ENCODE results near the gene SPSB2. TPM values are rescaled to one million over a fixed set of nuclear protein-coding genes. Genes with fewer than 3 reads are reported as not detected.

SPSB2 gene
- total RNA-seq, 1 donor from 2014 or later: 2.2 TPM

DNA sequence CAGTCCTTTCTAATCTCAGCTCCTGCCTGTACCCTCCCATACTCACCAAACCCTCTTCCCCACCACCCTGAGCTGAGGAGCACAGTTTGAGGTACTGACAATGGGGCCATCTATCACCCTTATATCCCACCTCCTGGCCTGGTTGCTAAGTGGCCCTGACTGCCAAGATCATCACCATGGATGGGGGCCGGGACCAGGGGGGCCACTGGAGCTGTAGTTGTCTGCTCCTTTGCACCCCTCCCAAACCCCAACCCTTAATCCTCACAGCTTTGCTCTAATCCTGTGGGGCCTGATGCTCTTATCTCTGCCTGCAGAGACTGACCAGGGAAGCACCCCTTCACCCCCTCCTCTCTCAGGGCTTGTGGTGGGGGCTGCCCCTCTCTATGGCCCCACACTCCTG is 32.8 kb downstream of the SPSB2 start:
- intact Hi-C loops (cut with micrococcal nuclease): no loop called here
- DNase-seq (no peak), ATAC-seq (peak; percentile 8)

DNA sequence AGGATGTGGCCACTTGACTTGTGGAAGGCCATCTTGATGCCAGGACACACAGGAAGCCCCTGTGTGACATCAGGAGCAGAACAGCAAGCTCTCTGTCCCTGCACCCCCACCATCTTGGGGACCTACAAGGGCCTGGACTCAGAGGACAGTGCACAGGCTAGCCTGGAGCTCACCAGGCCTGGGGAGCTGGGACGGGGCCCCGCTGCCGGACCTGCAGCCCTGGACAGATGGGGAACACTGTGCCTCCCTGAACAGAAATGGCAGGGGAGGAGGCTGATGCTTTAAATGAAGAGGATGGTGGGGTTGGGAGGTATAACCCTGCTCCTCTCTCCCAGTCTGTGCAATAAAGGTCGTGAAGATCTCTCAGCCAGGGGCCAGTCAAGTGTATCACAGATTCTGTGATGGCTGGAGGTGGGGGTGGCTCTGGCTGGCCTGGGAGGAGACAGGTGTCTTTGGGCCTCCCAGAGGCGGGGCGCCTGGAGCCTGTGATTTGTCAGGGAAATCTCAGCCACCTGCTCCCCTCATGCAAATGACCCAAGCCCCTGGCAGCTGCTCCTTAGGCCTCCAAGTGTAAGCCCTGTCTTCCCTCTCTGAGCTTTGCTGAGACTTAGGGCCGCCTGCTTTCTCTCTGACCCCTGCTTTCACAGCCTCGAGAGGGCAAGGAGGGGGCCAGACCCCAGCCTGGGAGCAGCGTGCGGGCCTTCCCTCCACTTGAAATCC is 33.5 kb downstream of the SPSB2 start:
- intact Hi-C loops (cut with micrococcal nuclease): no loop called here
- no peak for ATAC-seq
- DNase-seq: peak; percentile 20

DNA sequence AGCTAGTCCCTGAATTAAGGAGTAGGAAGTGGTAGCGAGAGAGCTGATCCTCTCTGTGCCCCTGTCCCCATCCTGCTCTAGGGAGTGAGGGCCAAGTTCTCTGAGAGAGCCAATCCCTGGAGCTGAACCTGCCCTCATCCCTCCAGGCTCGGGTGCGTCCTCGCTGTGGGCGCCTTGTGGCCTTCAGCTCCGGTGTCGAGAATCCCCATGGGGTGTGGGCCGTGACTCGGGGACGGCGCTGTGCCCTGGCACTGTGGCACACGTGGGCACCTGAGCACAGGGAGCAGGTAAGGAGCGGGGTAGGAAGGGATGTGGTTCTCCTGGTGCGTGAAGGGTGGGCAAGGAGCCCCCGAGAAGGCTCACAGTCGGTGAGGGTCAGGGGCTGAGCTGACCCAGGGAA is 34.2 kb downstream of the SPSB2 start:
- no peak for ATAC-seq
- peak; percentile 24 for DNase-seq

GRCh38 chr12:6837370-6838060 is 35.6 kb downstream of the SPSB2 start:
- no peak for ATAC-seq
- DNase-seq: peak; percentile 23
- intact Hi-C loops (cut with micrococcal nuclease): no loop called here

More for the DNA sequence above, 34.2 kb downstream of the SPSB2 start:
- intact Hi-C loops (cut with micrococcal nuclease): no loop called here

- intact Hi-C loops (cut with micrococcal nuclease): no loop called here
- no peak for ATAC-seq
- peak; percentile 24 for DNase-seq
These were observed 36.3 kb downstream of the SPSB2 start for GRCh38 chr12:6836851-6837250.

DNA sequence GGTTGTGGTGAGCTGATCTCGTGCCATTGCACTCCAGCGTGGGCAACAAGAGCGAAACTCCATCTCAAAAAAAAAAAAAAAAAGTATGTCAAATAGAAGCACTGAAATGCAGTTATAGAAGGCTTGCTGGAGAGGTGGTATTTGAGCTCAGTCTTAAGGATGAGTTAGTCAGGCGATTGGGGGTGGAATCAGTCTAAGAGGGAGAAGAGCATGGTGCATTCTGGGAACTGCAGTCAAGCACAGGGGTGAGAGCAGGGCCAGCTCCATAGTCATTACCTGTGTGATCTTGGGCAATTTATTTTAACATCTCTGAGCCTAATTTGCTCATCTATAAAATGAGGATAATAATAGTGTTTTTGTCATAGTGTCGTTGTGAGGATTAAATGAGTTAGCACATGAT is 38.2 kb downstream of the SPSB2 start:
- DNase-seq (no peak), ATAC-seq (no peak)
- intact Hi-C loops (cut with micrococcal nuclease): no loop called here

- no peak for DNase-seq
These were observed 38.8 kb downstream of the SPSB2 start for GRCh38 chr12:6834254-6834653.

GRCh38 chr12:6833189-6833890 is 39.8 kb downstream of the SPSB2 start:
- DNase-seq (peak; percentile 51), ATAC-seq (peak; percentile 58)
- intact Hi-C loops (cut with micrococcal nuclease): no loop called here

More at GRCh38 chr12:6834254-6834653, 38.8 kb downstream of the SPSB2 start:
- ATAC-seq: no peak
- intact Hi-C loops (cut with micrococcal nuclease): no loop called here

DNA sequence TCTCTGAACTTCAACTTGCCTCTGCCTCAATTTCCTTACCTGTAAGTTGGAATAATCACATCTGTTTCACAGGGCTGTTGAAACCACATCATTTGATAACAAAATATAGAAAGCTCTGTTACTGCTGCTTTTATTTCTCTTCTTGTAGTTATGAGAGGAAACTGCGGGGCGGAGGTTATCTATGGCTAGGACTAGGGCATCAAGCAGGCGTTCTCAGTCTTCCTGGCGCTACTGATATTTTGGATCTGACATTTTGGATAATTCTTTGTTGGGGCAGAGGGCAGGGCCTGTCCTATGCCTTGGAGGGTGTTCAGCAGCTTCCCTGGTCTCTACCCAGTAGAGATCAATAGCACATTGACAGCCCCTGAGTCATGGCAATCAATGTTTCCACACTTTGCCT is 41.0 kb downstream of the SPSB2 start:
- ATAC-seq: no peak
- DNase-seq: no peak
- intact Hi-C loops (cut with micrococcal nuclease): no loop called here

- no peak for ATAC-seq
- intact Hi-C loops (cut with micrococcal nuclease): no loop called here
- no peak for DNase-seq
These were observed 41.6 kb downstream of the SPSB2 start for GRCh38 chr12:6831450-6831995.

GRCh38 chr12:6830999-6831398 is 42.1 kb downstream of the SPSB2 start:
- no peak for ATAC-seq
- intact Hi-C loops (cut with micrococcal nuclease): no loop called here
- no peak for DNase-seq

DNA sequence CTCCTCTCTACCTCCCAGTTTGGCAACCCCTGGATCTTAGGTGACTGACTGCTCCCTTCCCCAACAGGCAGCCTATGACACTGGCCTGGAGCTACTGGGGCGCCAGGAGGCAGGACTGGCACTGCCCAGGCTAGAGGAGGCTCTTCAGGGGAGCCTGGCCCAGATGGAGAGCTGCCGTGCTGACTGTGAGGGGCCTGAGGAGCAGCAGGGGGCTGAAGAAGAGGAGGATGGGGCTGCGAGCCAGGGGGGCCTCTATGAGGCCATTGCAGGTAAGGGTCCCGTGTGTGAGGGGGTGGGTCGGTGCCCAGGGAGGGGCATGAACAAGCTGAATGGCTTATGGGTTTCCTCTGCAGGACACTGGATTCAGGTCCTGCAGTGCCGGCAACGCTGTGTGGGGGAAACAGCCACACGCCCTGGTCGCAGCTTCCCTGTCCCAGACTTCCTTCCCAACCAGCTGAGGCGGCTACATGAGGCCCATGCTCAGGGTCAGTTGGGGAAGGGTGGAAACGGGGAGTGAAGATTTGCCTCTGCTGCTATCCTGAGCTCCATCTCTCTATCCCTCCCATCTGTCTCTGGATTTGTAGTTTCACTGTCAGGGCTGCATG is 42.7 kb downstream of the SPSB2 start:
- ATAC-seq: no peak
- DNase-seq: no peak
- intact Hi-C loops (cut with micrococcal nuclease): no loop called here

- peak; percentile 44 for DNase-seq
- peak; percentile 4 for ATAC-seq
- intact Hi-C loops (cut with micrococcal nuclease): loop anchor here (5.0 kb wide), 1 partner anchor 92 kb away; no protein-coding TSS in a partner anchor
These were observed 43.4 kb downstream of the SPSB2 start for GRCh38 chr12:6829536-6830220.

DNA sequence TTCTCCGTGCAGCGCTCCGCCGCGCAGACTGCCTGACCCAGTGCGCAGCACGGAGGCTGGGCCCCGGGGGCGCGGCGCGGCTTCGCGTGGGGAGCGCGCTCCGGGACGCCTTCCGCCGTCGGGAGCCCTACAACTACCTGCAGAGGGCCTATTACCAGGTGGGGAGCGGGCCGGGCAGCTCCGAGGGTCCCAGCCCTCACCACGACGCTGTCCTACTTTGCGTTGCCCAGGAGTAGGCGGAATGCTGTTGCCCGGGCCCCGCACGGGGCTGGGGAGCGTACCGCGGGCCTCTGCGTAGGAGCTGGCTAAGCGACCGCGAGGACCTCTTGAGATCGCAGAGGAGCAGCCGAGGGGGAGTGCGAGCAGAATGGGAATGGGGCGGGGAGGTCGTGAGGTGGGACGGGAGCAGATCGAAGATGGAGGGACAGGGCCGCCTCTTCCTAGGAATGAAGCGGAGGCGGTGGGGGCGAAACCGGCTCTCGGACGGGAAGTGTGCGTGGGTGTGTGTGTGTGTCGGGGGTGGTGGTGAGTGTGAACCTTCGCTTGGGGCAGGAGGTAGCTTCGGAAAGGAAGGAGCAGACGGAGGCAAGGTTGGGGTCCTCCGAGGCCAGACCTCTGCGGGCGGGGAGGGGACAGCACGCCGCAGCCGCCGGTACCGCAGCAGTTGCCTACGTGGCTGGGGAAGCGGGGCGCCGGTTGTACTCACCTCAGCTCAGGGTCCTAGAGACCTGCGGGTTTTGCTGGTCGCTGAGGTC is 44.1 kb downstream of the SPSB2 start:
- DNase-seq (peak; percentile 63), ATAC-seq (peak; percentile 29)
- intact Hi-C loops (cut with micrococcal nuclease): loop anchor here (5.0 kb wide), 1 partner anchor 92 kb away; no protein-coding TSS in a partner anchor

GRCh38 chr12:6827982-6828780 is 44.9 kb downstream of the SPSB2 start, which contains the start of gene P3H3:
Gene P3H3, plus strand, starts transcription at chr12:6828407. Its CDS starts 34 bp downstream, at chr12:6828441.
- intact Hi-C loops (cut with micrococcal nuclease): loop anchor here (5.0 kb wide), 1 partner anchor 91 kb away; no protein-coding TSS in a partner anchor
- DNase-seq (peak; percentile 64), ATAC-seq (peak; percentile 31)

DNA sequence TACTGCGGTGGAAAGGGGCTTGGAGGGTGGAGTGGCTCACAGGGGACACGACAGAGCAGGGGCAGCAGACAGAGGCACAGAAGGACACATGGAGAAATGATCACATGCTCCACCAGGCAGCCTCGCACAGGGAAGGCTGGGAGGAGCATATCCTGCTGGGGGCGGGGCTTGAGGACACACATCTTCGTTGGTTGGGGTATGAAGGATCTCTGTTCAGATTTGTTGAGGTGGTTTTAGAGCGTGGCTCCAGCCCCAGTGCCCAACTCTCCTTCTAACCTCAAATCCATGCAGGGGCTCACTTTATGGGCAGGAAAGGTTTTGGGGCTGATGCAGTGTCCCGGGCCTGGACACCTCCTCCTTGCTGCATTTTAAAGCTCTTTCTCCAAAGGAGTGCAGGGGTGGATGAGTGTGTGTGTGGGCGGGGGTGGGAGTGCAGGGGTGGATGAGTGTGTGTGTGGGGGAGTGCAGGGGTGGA is 45.6 kb downstream of the SPSB2 start:
- peak; percentile 66 for ATAC-seq
- peak; percentile 92 for DNase-seq
- intact Hi-C loops (cut with micrococcal nuclease): loop anchor here (5.0 kb wide), 1 partner anchor 90 kb away; no protein-coding TSS in a partner anchor

Measured in left ventricle myocardium superior (tissue), 1 donor.